NOMO-1 (cell line): ENCODE measurements around the gene PRDM8.
"Not testable (repeated sequence)": the region's sequence is repeated elsewhere in the genome, so short reads cannot be mapped to it uniquely, and the experiment has no call there.

Source experiments
- DNase-seq, 2 experiments: peaks; one replicate each; lab custom pipeline; 2025; ENCODE audit not compliant: unreplicated experiment in 2 of 2; lab: John Stamatoyannopoulos, UW

Gene PRDM8

DNA sequence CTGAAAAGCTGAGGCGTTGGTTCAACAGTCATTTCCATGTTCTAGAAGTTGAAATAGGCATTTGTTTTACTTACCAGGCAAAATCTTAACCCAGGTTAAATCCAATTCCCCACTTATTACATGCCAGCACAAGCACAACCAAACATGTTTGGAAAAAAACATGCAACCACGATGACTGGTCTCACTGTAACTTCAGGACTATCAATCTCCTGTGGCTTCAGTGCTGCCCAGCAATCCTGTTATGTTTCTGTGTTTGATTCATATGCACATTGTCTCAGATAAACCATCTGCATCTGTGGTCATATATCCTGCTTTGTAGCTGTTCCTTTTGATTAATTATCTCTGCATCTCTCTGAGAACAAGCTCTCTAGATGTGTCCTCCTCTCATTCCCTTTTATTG is 28.3 kb downstream of the PRDM8 start:
- no peak for DNase-seq

GRCh38 chr4:80226094-80226493 is 28.8 kb downstream of the PRDM8 start:
- DNase-seq: no peak

DNA sequence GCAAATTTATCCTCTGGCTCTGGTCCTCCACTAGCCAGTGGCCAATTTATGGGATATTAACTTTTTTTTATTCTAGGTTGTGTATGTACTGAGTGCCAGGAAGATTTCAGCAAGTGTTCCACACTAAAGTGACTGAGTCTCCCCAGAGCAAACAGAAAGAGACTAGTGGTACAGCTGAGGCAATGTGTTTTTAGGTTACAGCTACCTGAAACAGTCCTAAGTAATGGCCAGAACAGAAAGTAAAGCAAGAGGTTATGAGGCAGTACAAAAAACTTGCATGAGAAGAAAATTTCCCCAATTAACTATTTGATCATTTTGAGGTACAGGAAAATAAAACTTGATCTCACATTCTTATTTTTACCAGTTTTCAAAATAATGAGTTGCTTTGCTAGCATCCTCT is 31.2 kb downstream of the PRDM8 start:
- no peak for DNase-seq

GRCh38 chr4:80229128-80229527 is 31.8 kb downstream of the PRDM8 start:
- no peak for DNase-seq

DNA sequence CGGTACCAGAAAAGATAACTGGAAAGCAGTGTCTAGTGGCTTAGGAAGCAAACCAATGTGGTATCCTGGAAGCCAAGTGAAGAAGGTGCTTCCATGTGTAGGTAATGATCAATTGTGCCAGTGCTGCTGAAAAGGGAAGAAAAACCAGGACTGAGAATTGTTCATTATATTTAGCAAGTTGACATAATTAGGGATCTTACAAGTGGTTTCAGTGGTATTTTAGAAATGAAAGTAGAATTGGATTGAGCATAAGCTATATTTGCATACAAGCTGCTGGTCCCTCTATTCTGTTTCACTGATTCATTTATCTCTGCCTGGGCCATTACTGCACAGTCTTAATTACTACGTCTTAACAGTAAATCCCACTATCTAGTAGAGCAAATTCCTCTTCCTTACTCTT is 32.3 kb downstream of the PRDM8 start:
- peak in 1 of 2 experiments; percentile 42 for DNase-seq

- DNase-seq: no peak
Observed at GRCh38 chr4:80231180-80231579, 33.9 kb downstream of the PRDM8 start.

DNA sequence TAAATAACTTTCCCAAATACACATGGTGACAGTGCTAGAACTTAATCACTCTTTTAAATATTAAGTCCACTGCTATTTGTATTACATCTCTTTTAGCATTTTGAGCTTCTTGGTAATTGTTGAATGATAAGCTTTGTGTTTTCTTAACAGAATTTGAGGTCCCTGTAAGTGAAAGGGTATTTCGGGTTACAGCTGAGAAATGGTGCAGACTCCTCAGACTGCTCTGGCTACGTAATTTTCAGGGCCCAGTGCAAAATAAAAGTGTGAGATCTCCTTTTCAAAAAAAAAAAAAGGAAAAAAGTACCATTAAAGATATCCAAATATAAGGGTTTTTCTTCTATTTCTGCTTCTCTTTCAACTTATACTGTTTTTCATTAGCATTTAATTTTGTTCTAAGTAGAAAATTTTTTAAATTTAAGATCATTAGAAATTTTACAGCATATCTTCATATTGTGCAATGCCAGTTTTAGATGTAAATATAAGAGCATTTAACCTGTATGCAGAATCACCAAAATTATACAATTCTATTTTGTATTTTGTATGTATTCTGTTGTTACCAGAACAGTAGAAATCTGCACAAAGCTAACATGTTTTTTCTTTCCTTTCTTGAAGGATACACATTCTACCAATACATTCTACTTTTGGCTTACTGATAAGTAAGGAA is 35.5 kb downstream of the PRDM8 start:
- no peak for DNase-seq

DNA sequence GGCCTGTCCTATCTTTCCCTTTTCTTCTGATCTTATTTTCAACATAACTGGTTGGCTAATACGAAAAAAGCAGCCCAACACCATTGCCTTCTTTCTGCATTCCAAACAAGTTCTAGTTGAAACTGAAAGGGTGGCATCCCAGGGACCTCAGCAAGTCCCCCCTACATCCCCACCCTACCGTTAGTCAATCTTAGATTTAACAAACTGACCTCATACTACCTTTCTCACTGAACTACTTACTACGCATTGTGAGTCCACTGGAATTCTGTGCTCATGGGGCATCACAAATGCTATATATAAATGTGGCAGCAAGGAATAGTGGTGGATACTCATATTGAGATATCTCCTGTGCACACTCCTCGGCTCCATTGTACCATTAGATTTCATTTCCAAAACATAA is 36.1 kb downstream of the PRDM8 start:
- DNase-seq: no peak

GRCh38 chr4:80235451-80235850 is 38.1 kb downstream of the PRDM8 start:
- DNase-seq: no peak

DNA sequence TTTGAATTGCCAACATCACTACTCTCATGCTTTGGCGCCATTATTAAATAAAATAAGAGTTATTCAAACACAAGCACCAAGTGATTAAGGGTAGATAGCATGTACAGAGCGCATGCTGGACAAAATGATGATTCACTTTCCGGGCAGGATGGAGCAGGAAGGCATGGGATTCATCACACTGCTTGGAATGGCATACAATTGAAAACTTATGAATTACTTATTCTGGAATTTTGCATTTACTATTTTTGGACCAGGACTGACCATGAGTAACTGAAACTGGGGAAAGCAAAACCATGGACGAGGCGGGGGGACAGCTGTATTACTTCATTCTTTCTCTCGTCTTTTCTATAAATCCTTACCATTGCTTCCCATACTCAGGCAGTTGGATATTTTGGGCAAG is 40.7 kb downstream of the PRDM8 start:
- DNase-seq: no peak

GRCh38 chr4:80239480-80240150 is 42.3 kb downstream of the PRDM8 start:
- DNase-seq: no peak

- DNase-seq: peak in 1 of 2 experiments; percentile 2
Observed at GRCh38 chr4:80240976-80241375, 43.7 kb downstream of the PRDM8 start.

- DNase-seq: no peak
Observed at GRCh38 chr4:80243274-80244018, 46.1 kb downstream of the PRDM8 start.

GRCh38 chr4:80247484-80247883 is 50.2 kb downstream of the PRDM8 start:
- not testable (repeated sequence) for DNase-seq

DNA sequence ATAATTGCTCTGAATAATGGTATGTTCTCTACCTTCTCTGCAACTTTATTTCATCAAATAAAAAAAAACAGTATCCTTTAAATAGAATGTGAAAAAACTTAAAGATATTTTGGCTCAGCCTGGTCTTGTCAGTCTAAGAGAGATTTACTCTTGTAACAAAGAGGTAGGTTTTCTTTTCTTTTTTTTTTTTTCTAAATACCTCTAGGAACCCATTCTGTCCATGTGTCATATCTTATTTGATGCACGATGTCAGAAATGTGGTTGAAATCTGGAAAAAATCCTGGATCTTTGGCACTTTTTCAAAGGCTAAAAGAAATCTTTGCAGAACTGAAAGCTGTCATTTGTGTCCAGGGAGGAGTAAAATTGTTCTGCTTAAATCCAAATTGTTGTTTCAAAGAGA is 51.8 kb downstream of the PRDM8 start:
- DNase-seq: no peak

- no peak for DNase-seq
Observed at GRCh38 chr4:80252427-80252826, 55.1 kb downstream of the PRDM8 start.

DNA sequence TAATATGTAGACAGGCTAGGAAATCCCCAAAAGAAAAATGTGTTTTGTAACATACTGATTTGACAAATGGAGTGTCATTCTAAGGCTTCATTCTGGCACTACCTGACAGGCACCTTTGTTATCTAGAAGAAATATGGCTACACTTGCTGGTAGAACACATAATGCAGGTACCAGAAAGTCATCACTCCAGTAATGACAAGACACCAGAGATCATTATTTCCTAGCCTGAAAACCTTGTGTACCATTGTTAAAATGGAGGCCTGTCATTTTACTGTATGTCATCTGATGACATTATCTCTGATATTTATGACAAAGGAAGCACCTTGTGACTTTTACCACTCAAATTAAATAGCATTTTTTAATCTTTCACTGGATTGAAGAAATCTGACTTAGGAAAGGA is 55.6 kb downstream of the PRDM8 start:
- no peak for DNase-seq

DNA sequence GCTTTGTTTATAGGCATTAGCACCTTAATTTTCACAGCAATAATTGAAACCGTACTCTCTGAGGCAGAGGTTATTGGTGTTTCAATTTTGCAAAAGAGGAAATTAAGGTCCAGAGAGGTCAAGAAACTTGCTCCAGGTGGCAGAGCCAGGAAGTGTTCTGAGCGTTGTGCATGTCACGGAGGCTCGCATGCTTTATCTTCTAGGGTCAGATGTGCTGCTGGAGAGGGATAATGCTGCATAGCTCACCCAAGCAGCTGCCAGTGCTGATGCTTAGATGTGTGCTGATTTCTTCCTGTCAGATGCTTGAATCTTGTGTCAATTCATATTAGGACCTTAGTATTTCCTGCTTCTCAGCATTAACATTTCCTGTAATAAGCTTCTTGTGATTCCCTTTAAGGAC is 56.2 kb downstream of the PRDM8 start:
- no peak for DNase-seq
